ENCODE data around the gene CCDC33.

CCDC33 gene

GRCh38 chr15:74209560-74209958 is 26.6 kb upstream of the CCDC33 start:
- DNase-seq, result no peak

GRCh38 chr15:74209997-74210671 is 26.0 kb upstream of the CCDC33 start:
- DNase-seq, result no peak

DNA sequence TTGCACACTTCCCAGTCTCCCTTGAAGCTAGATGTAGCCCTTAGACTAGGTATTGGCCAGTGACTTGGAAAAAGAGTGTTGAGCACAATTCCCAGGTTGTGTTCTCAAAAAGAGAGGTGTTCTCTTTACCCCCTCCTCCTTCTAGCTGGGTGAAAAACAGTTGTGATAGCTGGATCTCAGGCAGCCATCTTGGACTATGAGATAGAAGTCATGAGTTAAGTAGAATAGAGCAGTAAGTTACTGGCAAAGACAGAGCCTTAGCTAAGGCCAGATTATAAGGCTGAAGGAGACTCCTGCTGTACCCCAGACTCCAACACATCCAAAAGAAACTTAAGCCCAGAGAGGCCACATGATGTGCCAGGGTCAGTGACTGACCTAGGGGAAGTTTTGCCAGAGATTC is 25.4 kb upstream of the CCDC33 start:
- no peak for DNase-seq

- DNase-seq, result no peak
These were observed 24.5 kb upstream of the CCDC33 start for GRCh38 chr15:74211656-74212055.

DNA sequence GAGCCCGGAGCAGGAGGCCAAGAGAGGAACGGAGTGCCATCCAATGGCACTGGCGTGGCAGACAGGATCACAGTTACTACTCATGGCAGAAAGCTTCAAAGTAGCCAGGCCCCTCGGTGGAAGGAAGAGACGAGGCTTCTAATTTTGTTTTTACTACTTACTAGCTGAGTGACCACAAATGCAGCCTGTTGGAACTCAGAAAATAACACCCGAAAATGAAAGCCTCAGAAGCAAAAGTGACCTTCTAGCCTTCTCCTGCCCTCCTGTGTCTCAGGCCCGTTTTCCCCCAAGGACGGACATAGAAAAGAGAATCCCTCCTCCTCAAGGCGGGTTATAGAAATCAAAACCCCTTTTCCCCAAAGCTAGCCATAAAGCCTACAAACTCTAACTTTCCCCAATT is 23.6 kb upstream of the CCDC33 start:
- DNase-seq, result no peak

- DNase-seq, result no peak
These were observed 22.3 kb upstream of the CCDC33 start for GRCh38 chr15:74213858-74214284.

DNA sequence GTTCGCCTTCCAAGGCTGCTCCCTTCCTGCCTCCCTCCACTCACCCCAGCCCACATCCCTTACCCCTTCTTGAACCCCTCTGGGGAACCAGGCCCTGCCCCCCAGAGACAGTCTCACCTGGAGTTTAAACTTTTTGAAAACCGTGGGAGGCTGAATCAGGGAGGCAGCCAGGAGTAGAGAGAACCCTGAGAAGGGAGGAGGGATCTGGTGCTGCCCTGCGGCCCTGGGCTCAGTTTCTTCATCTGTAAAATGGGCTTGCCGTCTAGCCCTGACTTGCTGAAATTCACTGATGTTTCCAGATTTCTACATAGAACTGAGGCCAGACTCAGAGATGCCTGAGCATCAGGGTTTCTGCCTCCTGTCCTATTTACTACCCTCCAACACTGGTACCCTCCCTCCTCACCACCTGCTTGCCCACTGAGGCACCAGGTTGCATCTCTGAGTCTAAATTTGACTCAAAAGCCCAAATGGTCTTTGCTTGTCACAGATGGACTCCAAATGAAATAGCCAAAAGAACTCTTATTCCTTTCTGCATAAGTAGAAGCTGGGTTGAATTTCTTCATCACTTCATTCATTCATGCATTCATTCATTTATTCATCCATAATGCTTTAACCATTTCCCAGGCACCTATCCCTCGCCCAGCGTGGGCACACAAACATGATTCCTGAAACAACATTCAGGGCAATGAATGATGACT is 21.7 kb upstream of the CCDC33 start:
- DNase-seq, result no peak

- no peak for DNase-seq
These were observed 20.2 kb upstream of the CCDC33 start for GRCh38 chr15:74215958-74216357.

DNA sequence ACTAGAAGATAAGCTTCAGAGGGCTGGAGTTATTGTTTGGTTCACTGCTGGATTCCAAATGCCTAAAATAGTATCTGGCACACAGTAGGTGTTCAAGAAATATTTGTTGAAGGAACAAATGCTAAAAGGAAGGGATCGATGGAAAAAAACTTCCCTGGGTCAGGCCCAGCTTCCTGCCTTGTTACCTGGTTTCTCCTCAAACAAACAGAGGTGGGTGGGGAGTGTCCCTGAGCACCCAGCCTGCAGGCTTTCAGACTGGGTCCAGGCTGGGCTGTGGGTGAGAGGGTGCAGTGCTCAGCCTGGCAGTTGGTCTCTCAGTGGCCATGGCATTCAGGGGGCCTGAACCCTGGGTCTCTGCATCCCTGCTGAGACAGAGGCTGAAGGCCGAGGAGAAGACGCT is 19.2 kb upstream of the CCDC33 start:
- DNase-seq, result no peak

- DNase-seq, result peak; percentile 89
These were observed 17.9 kb upstream of the CCDC33 start for GRCh38 chr15:74217907-74218885.

DNA sequence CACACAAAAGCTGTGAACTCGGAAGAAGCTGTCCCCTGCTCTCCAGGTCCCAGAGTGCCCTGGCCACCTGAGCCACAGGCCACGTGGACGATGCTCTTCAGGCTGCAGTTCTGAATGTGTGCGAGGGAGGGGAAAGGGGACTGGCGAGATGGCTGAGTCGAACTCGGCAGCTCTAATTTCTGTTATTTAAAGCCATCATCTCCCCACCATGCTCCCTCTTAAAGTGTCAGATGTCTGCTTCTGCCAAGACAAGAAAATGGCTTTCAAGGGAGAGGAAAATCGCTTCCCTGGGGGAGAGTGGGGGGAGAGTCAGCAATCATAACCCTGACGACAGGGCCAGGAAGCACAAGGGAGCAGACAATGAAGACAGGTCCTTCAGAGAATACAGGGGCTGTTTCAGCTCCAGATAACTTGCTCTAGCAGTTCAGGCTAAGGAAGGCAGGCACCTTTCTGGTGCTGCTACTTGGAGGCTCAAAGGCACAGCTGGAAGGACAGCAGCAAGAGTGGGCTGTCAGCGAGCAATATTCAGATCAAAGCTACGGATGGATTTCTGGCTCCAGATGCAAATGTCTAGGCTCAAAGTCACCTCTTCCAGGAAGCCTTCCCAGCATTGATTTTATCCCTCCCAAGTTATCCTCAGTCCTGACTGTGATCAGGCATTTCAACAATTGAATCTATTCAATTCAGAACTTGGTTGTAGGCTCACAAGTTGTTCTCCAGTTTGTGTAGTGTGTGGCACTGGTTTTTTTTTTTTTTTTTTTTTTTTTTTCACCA is 15.5 kb upstream of the CCDC33 start:
- no peak for DNase-seq

DNA sequence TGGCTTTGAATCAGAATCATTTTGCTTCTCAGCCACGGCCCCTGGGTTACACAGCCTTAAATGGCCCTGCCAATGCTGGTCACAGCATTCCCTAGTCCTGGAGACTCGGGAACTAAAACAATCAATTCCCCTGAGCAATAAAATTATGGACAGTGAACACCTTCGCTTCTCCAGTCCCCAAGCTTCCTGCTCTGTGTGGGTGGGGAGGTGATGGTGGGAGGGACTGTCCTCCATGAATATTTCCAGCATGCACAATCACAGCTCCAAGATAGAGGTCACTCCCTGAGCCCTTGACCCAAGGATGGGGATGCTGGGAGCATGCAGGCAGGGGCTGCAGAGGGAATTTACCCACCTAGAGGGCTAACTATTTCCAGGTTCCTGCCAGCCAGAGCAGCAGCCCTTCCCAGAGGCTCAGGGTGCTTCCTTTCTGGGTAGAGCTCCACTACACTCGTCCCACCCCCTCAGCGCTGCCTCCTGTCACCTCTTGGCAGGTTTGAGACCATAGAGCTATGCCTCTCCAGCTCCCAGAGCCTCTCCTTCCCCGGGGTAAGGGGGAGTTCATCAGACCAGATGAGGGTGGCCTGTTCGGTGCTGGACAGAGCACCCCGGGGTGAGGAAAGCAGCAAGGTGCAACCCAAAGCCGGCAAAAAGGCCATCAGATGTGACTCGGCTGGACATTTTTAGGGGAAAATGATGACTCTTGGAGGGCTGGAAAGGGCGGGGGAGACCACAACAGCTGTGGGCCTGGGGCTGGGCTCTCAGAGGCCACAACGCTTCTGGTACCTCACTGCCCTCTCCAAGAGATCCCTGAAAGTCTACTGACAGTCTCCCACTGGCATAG is 14.5 kb upstream of the CCDC33 start:
- no peak for DNase-seq

- no peak for DNase-seq
These were observed 13.6 kb upstream of the CCDC33 start for GRCh38 chr15:74222240-74223119.

GRCh38 chr15:74225928-74226327 is 10.2 kb upstream of the CCDC33 start:
- no peak for DNase-seq

GRCh38 chr15:74226761-74227540 is 9.2 kb upstream of the CCDC33 start:
- peak; percentile 70 for DNase-seq

GRCh38 chr15:74227968-74228722 is 8.0 kb upstream of the CCDC33 start:
- no peak for DNase-seq

GRCh38 chr15:74228723-74229081 is 7.4 kb upstream of the CCDC33 start:
- no peak for DNase-seq

DNA sequence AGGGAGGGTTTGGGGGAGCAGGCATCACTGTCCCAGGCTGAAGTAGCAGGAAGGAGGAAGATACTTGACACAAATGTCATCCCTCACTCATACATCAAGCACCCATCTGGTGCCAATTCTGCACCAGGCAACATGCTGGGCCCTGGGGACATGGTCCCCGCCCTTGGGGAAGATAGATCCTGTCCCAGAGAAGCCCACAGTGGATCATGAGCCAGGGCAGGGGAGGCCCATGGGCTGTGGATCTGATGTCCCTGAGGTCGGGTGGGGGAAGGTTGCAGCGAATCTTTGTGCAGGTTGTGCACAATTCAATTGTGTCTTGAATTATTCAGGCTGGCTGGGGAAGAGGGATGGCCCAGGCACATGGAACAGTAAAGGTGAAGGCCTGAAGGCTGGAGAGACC is 6.4 kb upstream of the CCDC33 start:
- DNase-seq, result peak; percentile 55

DNA sequence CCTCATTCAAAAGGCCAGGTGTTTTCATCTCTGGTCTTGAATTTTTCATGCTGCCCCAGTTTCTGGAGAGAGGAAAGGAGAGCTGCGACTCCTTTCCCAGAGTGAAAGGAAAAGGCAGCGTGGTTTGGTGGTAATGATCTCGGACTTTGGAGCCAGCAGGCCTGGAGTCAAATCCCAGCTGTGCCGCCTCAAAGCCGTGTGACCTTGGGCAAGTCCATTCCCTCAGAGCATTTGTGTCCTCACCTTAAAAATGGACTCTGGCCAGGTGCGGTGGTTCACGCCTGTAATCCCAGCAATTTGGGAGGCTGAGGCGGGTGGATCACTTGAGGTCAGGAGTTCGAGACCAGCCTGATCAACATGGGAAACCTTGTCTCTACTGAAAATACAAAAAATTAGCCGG is 4.7 kb upstream of the CCDC33 start:
- DNase-seq, result no peak
